Astrocyte (in vitro differentiated cells and primary cell): Measurements from ENCODE around the gene STX12. TPM values are rescaled to one million over a fixed set of nuclear protein-coding genes. Genes with fewer than 3 reads are reported as not detected.
"Not testable (repeated sequence)": the region's sequence is repeated elsewhere in the genome, so short reads cannot be mapped to it uniquely, and the experiment has no call there.

Experiments
- DNase-seq: peaks from one replicate; pipeline ENCODE4 v3.0.0-alpha.2; 2010; ENCODE audit warnings: low read depth
- FAIRE-seq: peaks from 2 replicates; lab custom pipeline; 2011; peaks lifted over from hg19 to GRCh38; lab: Jason Lieb, UNC
- H2AFZ ChIP-seq: 2 replicates; pipeline ENCODE4 v1.6.0; 2012; ENCODE audit warnings: low read depth, low read length, inconsistent platforms
- H3K27ac ChIP-seq: 2 replicates; pipeline ENCODE4 v1.5.1; 2011; ENCODE audit warnings: low read depth, low read length, inconsistent platforms
- H3K27me3 ChIP-seq: 2 replicates; pipeline ENCODE4 v1.6.0; 2011; ENCODE audit warnings: low read length, inconsistent platforms; ENCODE audit not compliant: insufficient read depth
- H3K36me3 ChIP-seq: 2 replicates; pipeline ENCODE4 v1.5.1; 2011; ENCODE audit warnings: low read length, inconsistent platforms; ENCODE audit not compliant: insufficient read depth
- H3K4me1 ChIP-seq: 2 replicates; pipeline ENCODE4 v1.5.1; 2011; ENCODE audit warnings: low read length, inconsistent platforms; ENCODE audit not compliant: insufficient read depth
- H3K4me2 ChIP-seq: 2 replicates; pipeline ENCODE4 v1.6.0; 2012; ENCODE audit warnings: low read length, inconsistent platforms
- H3K4me3 ChIP-seq: 2 replicates; pipeline ENCODE4 v1.5.1; 2011; ENCODE audit warnings: low read depth, mild to moderate bottlenecking, low read length, inconsistent platforms; ENCODE audit not compliant: insufficient read depth
- H3K79me2 ChIP-seq: 2 replicates; pipeline ENCODE4 v1.6.0; 2012; ENCODE audit warnings: mild to moderate bottlenecking, low read length, inconsistent platforms; ENCODE audit not compliant: insufficient read depth
- H3K9ac ChIP-seq: 2 replicates; pipeline ENCODE4 v1.6.0; 2012; ENCODE audit warnings: mild to moderate bottlenecking, low read length, inconsistent platforms
- H3K9me3 ChIP-seq: 2 replicates; pipeline ENCODE4 v1.5.1; 2012; ENCODE audit warnings: low read depth, mild to moderate bottlenecking, low read length, inconsistent platforms; ENCODE audit not compliant: insufficient read depth
- H4K20me1 ChIP-seq: 2 replicates; pipeline ENCODE4 v1.6.0; 2012; ENCODE audit warnings: low read length, inconsistent platforms; ENCODE audit not compliant: insufficient read depth
- H3K27ac Mint-ChIP-seq: one replicate; pipeline ENCODE4 v1.8.0; 2021; ENCODE audit warnings: mild to moderate bottlenecking, mixed read lengths; ENCODE audit not compliant: unreplicated experiment
- H3K27me3 Mint-ChIP-seq: one replicate; pipeline ENCODE4 v1.8.0; 2021; ENCODE audit warnings: low read depth, mixed read lengths; ENCODE audit not compliant: unreplicated experiment
- H3K36me3 Mint-ChIP-seq: one replicate; pipeline ENCODE4 v1.8.0; 2021; ENCODE audit warnings: low read depth, mixed read lengths; ENCODE audit not compliant: unreplicated experiment
- H3K4me1 Mint-ChIP-seq: one replicate; pipeline ENCODE4 v1.8.0; 2021; ENCODE audit warnings: low read depth, mixed read lengths; ENCODE audit not compliant: unreplicated experiment
- H3K4me3 Mint-ChIP-seq: one replicate; pipeline ENCODE4 v1.8.0; 2021; ENCODE audit warnings: mild to moderate bottlenecking, moderate library complexity, mixed read lengths; ENCODE audit not compliant: unreplicated experiment
- H3K9me3 Mint-ChIP-seq: one replicate; pipeline ENCODE4 v1.8.0; 2021; ENCODE audit warnings: mild to moderate bottlenecking, mixed read lengths; ENCODE audit not compliant: unreplicated experiment
- CTCF ChIP-seq: IDR thresholded peaks from 2 replicates; pipeline ENCODE4 v1.5.1; 2011; ENCODE audit warnings: low read depth, mild to moderate bottlenecking, inconsistent platforms, low read length, moderate library complexity; ENCODE audit not compliant: insufficient read depth
- EZH2 ChIP-seq: IDR thresholded peaks from 2 replicates; pipeline ENCODE4 v1.6.1; 2012; ENCODE audit warnings: mild to moderate bottlenecking, low read length, inconsistent platforms; ENCODE audit not compliant: insufficient read depth
- total RNA-seq: library from RNA; stranded (reverse); gene quantifications from 2 replicates; pipeline ENCODE4 v1.2.1, GENCODE V29; 2021

Gene STX12
- total RNA-seq, 1 donor from 2014 or later = 62.1 TPM

DNA sequence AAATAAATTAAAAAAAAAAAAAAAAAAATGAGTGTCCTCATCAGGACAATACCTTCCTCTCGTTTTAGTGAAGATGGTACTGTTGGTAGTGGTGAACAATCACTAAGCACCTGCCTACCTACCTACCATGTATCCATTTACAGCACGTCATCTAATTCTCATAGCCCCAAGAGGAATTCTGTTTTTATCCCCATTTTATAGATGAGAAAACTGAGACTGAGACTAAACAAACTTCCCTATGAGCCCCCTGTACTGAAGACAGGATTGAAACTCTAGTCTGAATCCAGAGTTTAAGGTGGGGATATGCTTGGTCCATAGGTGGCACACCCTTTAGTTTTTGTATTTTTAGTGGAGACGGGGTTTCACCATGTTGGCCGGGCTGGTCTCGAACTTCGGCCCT is 82.1 kb downstream of the STX12 start:
- Mint-ChIP-seq H3K9me3 (no peaks in the 10 kb centered on the region), H3K4me1 (no peaks in the 10 kb centered on the region), H3K27me3 (peaks cover 3% of the 10 kb centered on the region), H3K36me3 (peaks cover 11% of the 10 kb centered on the region), H3K27ac (no peak overlapping the region), H3K4me3 (no peak overlapping the region)
- DNase-seq (no peak), FAIRE-seq (no peak)
- Histone ChIP-seq H2AFZ (no peak overlapping the region), H3K4me3 (no peak overlapping the region), H3K79me2 (no peaks in the 10 kb centered on the region), H3K27ac (no peak overlapping the region), H3K4me1 (no peaks in the 10 kb centered on the region), H4K20me1 (no peaks in the 10 kb centered on the region), H3K4me2 (no peak overlapping the region), H3K9me3 (no peaks in the 10 kb centered on the region), H3K9ac (no peak overlapping the region), H3K36me3 (peaks cover 2% of the 10 kb centered on the region), H3K27me3 (no peaks in the 10 kb centered on the region)
- no peak for TF ChIP-seq CTCF
- no peak for TF ChIP-seq EZH2

DNA sequence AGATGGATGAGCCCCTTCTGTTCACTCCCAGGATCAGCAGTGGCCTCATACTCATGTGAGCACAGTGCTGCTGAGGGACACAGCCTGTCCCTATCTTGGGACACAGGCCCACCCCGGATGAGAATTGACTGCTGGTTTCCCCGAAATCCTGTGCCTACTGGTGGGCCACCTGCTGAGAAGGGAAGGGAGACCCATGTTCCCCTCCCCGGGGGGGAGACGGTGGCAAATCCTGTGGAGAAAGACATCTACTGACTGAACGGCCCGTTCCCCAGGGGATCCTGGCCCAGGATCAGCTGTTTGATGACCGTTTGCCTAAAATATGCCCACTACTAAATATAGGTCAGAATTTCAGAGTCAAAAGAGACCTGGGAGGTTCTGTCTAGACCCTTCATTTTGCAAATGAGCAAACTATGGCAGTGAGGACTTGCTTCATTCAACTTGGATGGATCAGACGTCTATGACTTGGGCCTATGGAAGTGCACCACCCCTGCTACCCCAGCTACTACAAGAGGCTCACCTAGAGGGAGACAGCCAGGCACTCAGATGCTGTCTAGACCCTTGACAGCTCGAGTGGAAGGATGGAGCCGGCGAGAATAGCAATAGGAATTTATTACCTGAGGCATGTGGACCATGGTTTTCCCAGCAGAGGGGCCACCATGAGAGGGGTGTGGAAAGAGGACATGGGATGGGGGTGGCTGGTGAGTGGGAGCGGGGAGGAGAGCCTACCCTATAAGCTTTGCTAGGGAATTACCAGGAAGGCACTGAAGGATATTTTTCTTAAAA is 83.7 kb downstream of the STX12 start:
- H3K27me3 Mint-ChIP-seq = peaks cover 6% of the 10 kb centered on the region
- H3K36me3 ChIP-seq = peaks cover 1% of the 10 kb centered on the region
- no peaks in the 10 kb centered on the region for H3K4me1 Mint-ChIP-seq
- no peaks in the 10 kb centered on the region for H3K27me3 ChIP-seq
- H2AFZ ChIP-seq = no peak overlapping the region
- TF ChIP-seq EZH2 (no peak), CTCF (no peak)
- FAIRE-seq (no peak), DNase-seq (no peak)
- no peak overlapping the region for H3K4me3 Mint-ChIP-seq
- no peak overlapping the region for H3K27ac Mint-ChIP-seq
- no peaks in the 10 kb centered on the region for H3K79me2 ChIP-seq
- H3K4me2 ChIP-seq = no peak overlapping the region
- H3K27ac ChIP-seq = no peak overlapping the region
- H3K9me3 ChIP-seq = no peaks in the 10 kb centered on the region
- no peak overlapping the region for H3K9ac ChIP-seq
- peaks cover 4% of the 10 kb centered on the region for H3K36me3 Mint-ChIP-seq
- H4K20me1 ChIP-seq = no peaks in the 10 kb centered on the region
- H3K9me3 Mint-ChIP-seq = no peaks in the 10 kb centered on the region
- H3K4me3 ChIP-seq = no peak overlapping the region
- no peaks in the 10 kb centered on the region for H3K4me1 ChIP-seq

DNA sequence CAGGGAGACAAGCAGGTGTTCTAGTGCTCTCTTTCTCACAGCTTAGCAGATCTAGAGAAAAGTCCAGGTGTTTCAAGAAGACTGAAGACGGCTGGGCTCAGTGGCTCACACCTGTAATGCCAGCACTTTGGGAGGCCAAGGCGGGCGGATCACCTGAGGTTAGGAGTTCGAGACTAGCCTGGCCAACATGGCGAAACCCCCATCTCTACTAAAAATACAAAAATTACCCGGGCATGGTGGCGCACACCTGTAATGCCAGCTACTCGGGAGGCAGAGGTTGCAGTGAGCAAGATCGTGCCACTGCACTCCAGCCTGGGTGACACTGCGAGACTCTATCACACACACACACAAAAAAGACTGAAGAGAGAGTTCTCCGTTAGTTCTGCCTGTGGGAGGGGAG is 84.5 kb downstream of the STX12 start:
- H3K27ac Mint-ChIP-seq, H3K27me3 Mint-ChIP-seq, H3K9me3 ChIP-seq, H3K36me3 ChIP-seq, H4K20me1 ChIP-seq, H3K79me2 ChIP-seq, H3K4me3 Mint-ChIP-seq, H3K9ac ChIP-seq, H3K27ac ChIP-seq, H3K4me1 ChIP-seq, H3K36me3 Mint-ChIP-seq, H3K27me3 ChIP-seq, H3K9me3 Mint-ChIP-seq, H3K4me3 ChIP-seq, H2AFZ ChIP-seq, H3K4me1 Mint-ChIP-seq, FAIRE-seq, H3K4me2 ChIP-seq, DNase-seq: not testable (repeated sequence)
